GM23338 (cell line): ENCODE results near the gene ALDH18A1.

Experiments
- STAT1 ChIP-seq: IDR thresholded peaks from one replicate; pipeline ENCODE4 v1.6.1; 2016; ENCODE audit warnings: antibody characterized with exemption; ENCODE audit not compliant: unreplicated experiment
- TF ChIP-seq, protein P1 (sequence below), 2 experiments: fragments of 200-600 bp in 1 of 2; sonication (generic) in 1 of 2; conservative IDR thresholded peaks; 2 replicates each; pipeline versions ENCODE4 v1.5.1 to v1.6.1; 2016 to 2017; ENCODE audit warnings: antibody characterized with exemption in 2 of 2, low read depth in 2 of 2, mild to moderate bottlenecking in 2 of 2, moderate library complexity in 1 of 2

DNA sequence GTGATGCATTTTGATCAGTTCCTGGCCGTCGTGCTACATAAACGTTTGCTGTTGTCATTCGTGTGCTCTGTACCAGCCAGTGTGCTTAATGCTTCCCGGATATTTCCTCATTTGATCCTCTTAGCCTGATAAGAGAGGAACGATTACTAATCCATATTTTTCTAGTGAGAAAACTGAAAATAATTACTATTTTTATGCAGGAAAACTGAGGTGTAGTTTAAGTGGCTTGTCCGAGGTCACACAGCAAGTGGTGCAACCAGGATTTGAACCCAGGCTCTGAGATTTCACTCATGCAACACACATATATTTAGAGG is 94.7 kb downstream of the ALDH18A1 start:
- no peak for TF ChIP-seq STAT1
- TF ChIP-seq, protein P1, sequence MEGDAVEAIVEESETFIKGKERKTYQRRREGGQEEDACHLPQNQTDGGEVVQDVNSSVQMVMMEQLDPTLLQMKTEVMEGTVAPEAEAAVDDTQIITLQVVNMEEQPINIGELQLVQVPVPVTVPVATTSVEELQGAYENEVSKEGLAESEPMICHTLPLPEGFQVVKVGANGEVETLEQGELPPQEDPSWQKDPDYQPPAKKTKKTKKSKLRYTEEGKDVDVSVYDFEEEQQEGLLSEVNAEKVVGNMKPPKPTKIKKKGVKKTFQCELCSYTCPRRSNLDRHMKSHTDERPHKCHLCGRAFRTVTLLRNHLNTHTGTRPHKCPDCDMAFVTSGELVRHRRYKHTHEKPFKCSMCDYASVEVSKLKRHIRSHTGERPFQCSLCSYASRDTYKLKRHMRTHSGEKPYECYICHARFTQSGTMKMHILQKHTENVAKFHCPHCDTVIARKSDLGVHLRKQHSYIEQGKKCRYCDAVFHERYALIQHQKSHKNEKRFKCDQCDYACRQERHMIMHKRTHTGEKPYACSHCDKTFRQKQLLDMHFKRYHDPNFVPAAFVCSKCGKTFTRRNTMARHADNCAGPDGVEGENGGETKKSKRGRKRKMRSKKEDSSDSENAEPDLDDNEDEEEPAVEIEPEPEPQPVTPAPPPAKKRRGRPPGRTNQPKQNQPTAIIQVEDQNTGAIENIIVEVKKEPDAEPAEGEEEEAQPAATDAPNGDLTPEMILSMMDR (conservative IDR thresholded peaks at IDR 0.05; ENCODE audit: low read depth in 2 of 2), result no peak
